Measurements from ENCODE around the gene CEBPG. TPM values are rescaled to one million over a fixed set of nuclear protein-coding genes. Genes with fewer than 3 reads are reported as not detected.

Gene CEBPG
- total RNA-seq, 1 experiment from 2014 or later = 33.4 TPM

DNA sequence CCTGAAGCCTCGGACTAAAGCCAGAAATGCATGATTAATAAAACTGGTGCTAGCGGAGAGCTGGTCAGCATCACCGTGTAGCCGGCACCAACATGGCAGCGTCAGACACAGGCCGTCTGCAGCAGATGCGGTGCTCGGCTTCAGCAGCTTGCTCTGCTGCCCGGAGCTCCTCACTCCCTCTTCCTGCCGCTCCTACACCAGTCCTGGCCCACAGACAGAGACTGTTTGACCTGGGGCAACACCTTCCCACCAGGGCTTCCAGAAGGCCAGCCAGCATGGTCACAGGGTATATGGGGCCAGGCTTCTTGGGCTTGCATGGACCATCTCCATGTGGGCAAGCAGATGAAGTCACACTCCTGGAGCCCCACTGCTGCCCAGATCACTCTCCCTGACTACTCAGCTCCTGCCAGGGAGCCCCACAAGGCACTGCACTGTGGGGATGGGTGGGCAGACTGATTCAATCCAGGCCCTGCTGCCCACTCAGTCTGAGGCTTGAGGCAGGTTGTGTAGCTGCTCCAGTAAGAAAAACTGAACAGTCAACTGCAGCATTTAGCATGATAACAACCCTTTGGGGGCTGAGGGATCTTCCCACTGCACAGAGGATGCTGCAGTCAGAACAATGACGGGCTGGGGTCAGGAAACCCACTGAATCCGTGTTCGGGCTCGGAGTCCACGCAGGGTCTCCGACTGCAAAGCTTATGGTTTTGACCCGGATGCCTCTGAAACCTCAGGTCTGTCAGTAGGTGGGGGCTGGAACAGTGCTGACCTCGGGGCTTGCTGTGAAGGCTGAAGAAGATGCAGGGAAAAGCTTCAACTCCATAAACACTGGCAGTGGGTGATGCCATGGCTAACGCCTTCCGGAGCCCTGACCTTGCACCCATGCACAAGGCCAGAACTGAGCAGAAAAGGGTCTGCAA, 45.6 kb downstream of the CEBPG start:
- Histone ChIP-seq H3K27me3 (ENCODE audit: insufficient read depth, low read depth) (no peaks in the 10 kb centered on the region), H3K79me2 (ENCODE audit: low read depth) (no peaks in the 10 kb centered on the region), H3K9me3 (ENCODE audit: insufficient read depth, low read depth) (no peaks in the 10 kb centered on the region), H4K20me1 (ENCODE audit: insufficient read depth) (peaks cover 6% of the 10 kb centered on the region), H3K36me3 (ENCODE audit: low read depth) (no peaks in the 10 kb centered on the region), H3K4me3 (no peak overlapping the region), H3K4me1 (replicated peaks; ENCODE audit: insufficient read depth) (no peaks in the 10 kb centered on the region), H3K9me2 (ENCODE audit: insufficient read depth) (no peaks in the 10 kb centered on the region), H3K4me2 (no peak overlapping the region), H3F3A (ENCODE audit: insufficient read depth, low read depth) (no peaks in the 10 kb centered on the region), H2AFZ (no peak overlapping the region), H3K27ac (no peak overlapping the region)
- POLR2A ChIA-PET (ENCODE audit: unreplicated experiment) = no interaction called here
- CTCF ChIA-PET = no interaction called here
- BruUV-seq (replicated peaks) = no TSS peak
- intact Hi-C loops (cut with micrococcal nuclease; ENCODE audit: unreplicated experiment) = no loop called here
- TF ChIP-seq, protein P1, sequence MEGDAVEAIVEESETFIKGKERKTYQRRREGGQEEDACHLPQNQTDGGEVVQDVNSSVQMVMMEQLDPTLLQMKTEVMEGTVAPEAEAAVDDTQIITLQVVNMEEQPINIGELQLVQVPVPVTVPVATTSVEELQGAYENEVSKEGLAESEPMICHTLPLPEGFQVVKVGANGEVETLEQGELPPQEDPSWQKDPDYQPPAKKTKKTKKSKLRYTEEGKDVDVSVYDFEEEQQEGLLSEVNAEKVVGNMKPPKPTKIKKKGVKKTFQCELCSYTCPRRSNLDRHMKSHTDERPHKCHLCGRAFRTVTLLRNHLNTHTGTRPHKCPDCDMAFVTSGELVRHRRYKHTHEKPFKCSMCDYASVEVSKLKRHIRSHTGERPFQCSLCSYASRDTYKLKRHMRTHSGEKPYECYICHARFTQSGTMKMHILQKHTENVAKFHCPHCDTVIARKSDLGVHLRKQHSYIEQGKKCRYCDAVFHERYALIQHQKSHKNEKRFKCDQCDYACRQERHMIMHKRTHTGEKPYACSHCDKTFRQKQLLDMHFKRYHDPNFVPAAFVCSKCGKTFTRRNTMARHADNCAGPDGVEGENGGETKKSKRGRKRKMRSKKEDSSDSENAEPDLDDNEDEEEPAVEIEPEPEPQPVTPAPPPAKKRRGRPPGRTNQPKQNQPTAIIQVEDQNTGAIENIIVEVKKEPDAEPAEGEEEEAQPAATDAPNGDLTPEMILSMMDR (conservative IDR thresholded peaks at IDR 0.05) = no peak
- no peak for TF ChIP-seq EZH2 (IDR thresholded peaks at IDR 0.05; ENCODE audit: low read depth)
- no peak for DNase-seq

DNA sequence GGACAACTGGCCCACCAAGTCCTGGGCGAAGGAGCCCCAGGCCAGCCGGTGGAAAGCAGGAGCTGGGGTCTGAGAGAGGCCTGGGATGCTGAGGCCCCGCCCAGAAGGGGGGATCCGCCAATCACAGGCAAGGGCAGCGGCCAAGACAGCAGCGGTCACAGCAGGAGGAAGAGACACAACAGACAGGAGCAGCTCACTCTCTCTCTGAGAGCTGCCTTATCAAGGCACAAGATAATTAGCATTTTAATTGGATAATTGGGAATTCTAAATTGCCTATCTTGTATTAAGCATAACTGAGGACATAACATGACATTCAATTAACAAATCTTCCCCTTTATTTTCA, 46.2 kb downstream of the CEBPG start:
- Histone ChIP-seq H3K4me2 (no peak overlapping the region), H3K4me1 (replicated peaks; ENCODE audit: insufficient read depth) (no peaks in the 10 kb centered on the region), H3K9me2 (ENCODE audit: insufficient read depth) (no peaks in the 10 kb centered on the region), H3K9me3 (ENCODE audit: insufficient read depth, low read depth) (no peaks in the 10 kb centered on the region), H3K27me3 (ENCODE audit: insufficient read depth, low read depth) (no peaks in the 10 kb centered on the region), H3F3A (ENCODE audit: insufficient read depth, low read depth) (no peaks in the 10 kb centered on the region), H4K20me1 (ENCODE audit: insufficient read depth) (peaks cover 6% of the 10 kb centered on the region), H2AFZ (no peak overlapping the region), H3K4me3 (no peak overlapping the region), H3K79me2 (ENCODE audit: low read depth) (no peaks in the 10 kb centered on the region), H3K27ac (no peak overlapping the region), H3K36me3 (ENCODE audit: low read depth) (no peaks in the 10 kb centered on the region)
- no TSS peak for BruUV-seq (replicated peaks)
- no peak for DNase-seq
- intact Hi-C loops (cut with micrococcal nuclease; ENCODE audit: unreplicated experiment) = no loop called here
- TF ChIP-seq EZH2 (IDR thresholded peaks at IDR 0.05; ENCODE audit: low read depth) = no peak
- TF ChIP-seq, protein P1 (conservative IDR thresholded peaks at IDR 0.05) = no peak
- ChIA-PET POLR2A (ENCODE audit: unreplicated experiment) (no interaction called here), CTCF (no interaction called here)

DNA sequence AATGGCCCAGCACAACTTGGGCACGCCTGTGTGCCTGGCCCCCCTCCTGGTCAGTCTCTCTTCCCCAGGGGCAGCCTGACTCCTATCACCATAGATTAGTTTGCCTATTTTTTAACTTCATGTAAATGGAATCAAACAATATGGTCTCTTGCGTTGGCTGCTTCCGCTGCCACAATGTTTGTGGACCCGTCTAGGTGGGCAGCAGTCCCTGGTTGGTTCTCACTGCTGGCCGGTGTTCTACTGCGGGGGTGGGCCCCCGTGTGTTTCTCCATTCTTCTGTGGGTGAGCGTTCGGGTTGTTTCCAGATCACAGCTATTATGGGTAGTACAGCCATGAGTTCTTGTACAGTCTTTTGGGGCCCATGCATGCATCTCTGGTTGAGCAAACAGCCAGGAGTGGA, 47.3 kb downstream of the CEBPG start:
- Histone ChIP-seq H3K4me1 (replicated peaks; ENCODE audit: insufficient read depth) (no peaks in the 10 kb centered on the region), H3K9me3 (ENCODE audit: insufficient read depth, low read depth) (no peaks in the 10 kb centered on the region), H2AFZ (no peak overlapping the region), H3K27ac (no peak overlapping the region), H4K20me1 (ENCODE audit: insufficient read depth) (peaks cover 3% of the 10 kb centered on the region), H3K27me3 (ENCODE audit: insufficient read depth, low read depth) (no peaks in the 10 kb centered on the region), H3K4me3 (no peak overlapping the region), H3F3A (ENCODE audit: insufficient read depth, low read depth) (no peaks in the 10 kb centered on the region), H3K79me2 (ENCODE audit: low read depth) (no peaks in the 10 kb centered on the region), H3K4me2 (no peak overlapping the region), H3K36me3 (ENCODE audit: low read depth) (no peaks in the 10 kb centered on the region), H3K9me2 (ENCODE audit: insufficient read depth) (no peaks in the 10 kb centered on the region)
- TF ChIP-seq EZH2 (IDR thresholded peaks at IDR 0.05; ENCODE audit: low read depth) = no peak
- TF ChIP-seq, protein P1 (conservative IDR thresholded peaks at IDR 0.05) = no peak
- BruUV-seq (replicated peaks) = no TSS peak
- POLR2A ChIA-PET (ENCODE audit: unreplicated experiment) = no interaction called here
- CTCF ChIA-PET = no interaction called here
- intact Hi-C loops (cut with micrococcal nuclease; ENCODE audit: unreplicated experiment) = no loop called here
- DNase-seq = no peak
